Karpas-422 (cell line): Measurements from ENCODE around the gene TMEM229A. TPM values are rescaled to one million over a fixed set of nuclear protein-coding genes. Genes with fewer than 3 reads are reported as not detected.
"Not testable (repeated sequence)": the region's sequence is repeated elsewhere in the genome, so short reads cannot be mapped to it uniquely, and the experiment has no call there.

Experiments
- DNase-seq: peaks from one replicate; pipeline ENCODE4 v3.0.0-alpha.2; 2015
- H2AFZ ChIP-seq: fragments of 200-600 bp; sonication (generic); 2 replicates; pipeline ENCODE4 v1.6.1; 2014; ENCODE audit warnings: antibody characterized with exemption, low read length, mixed read lengths
- H3K27ac ChIP-seq: fragments of 200-600 bp; sonication (generic); 2 replicates; pipeline ENCODE4 v1.5.1; 2014; ENCODE audit warnings: mild to moderate bottlenecking, low read length, moderate library complexity
- H3K27me3 ChIP-seq: fragments of 200-600 bp; sonication (generic); 2 replicates; pipeline ENCODE4 v1.6.1; 2014; ENCODE audit warnings: low read length, mixed read lengths
- H3K36me3 ChIP-seq: fragments of 200-600 bp; sonication (generic); 2 replicates; pipeline ENCODE4 v1.6.1; 2014; ENCODE audit warnings: low read length, mixed read lengths; ENCODE audit not compliant: insufficient read depth
- H3K4me1 ChIP-seq: fragments of 200-600 bp; sonication (generic); 2 replicates; pipeline ENCODE4 v1.6.1; 2014; ENCODE audit warnings: mild to moderate bottlenecking, low read length, mixed read lengths
- H3K4me2 ChIP-seq: fragments of 200-600 bp; sonication (generic); 2 replicates; pipeline ENCODE4 v1.6.1; 2014; ENCODE audit warnings: low read length, low read depth, mild to moderate bottlenecking; ENCODE audit not compliant: poor library complexity, severe bottlenecking
- H3K4me3 ChIP-seq: fragments of 200-600 bp; sonication (generic); 2 replicates; pipeline ENCODE4 v1.5.1; 2014; ENCODE audit warnings: mild to moderate bottlenecking, antibody characterized with exemption, low read length, mixed read lengths
- H3K79me2 ChIP-seq: fragments of 200-600 bp; sonication (generic); 2 replicates; pipeline ENCODE4 v1.6.1; 2014; ENCODE audit warnings: mild to moderate bottlenecking, low read length, mixed read lengths
- H3K9ac ChIP-seq: fragments of 200-600 bp; sonication (generic); 2 replicates; pipeline ENCODE4 v1.6.0; 2014; ENCODE audit warnings: low read length
- H3K9me2 ChIP-seq: fragments of 200-600 bp; sonication (generic), shearing (Covaris generic); replicated peaks from 2 replicates; pipeline ENCODE4 v1.6.0; 2014; ENCODE audit warnings: mild to moderate bottlenecking, low read length, moderate library complexity; ENCODE audit not compliant: insufficient read depth
- H3K9me3 ChIP-seq: fragments of 300-700, 200-600 bp; sonication (generic); 2 replicates; pipeline ENCODE4 v1.6.1; 2014; ENCODE audit warnings: low read length, mixed read lengths
- H4K20me1 ChIP-seq: fragments of 200-600 bp; sonication (generic); 2 replicates; pipeline ENCODE4 v1.6.1; 2014; ENCODE audit warnings: mild to moderate bottlenecking, antibody characterized with exemption, low read length, low read depth; ENCODE audit not compliant: insufficient read depth
- total RNA-seq: library from RNA; depleted of rRNA; stranded (reverse); fragments of >200 nt; shearing (Covaris generic); gene quantifications from 2 replicates; pipeline ENCODE4 v1.2.3, GENCODE V29; 2014; ENCODE audit warnings: low replicate concordance

Gene TMEM229A
- total RNA-seq, 1 experiment from 2014 or later = not detected

DNA sequence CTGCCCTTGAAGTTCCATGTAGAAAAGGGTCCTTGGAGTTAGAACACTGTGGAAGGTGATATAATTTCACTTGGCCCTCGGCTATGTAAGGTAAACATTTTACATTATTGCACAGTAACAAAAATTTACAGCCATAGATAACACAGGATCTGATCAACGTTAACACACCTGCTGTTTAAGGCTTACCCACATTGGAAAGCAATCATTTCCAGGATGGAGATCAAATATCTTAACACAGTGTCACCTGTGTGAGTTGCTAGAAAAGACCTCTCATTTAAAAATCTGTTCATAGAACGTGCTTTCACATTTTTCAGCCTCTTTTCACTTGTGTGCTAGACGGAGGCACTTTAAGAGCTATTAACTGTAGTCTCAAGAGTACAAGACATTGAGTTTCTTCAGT, 1.9 kb downstream of the TMEM229A start:
- no peaks in the 10 kb centered on the region for H4K20me1 ChIP-seq
- H3K9ac ChIP-seq = no peak overlapping the region
- H3K9me2 ChIP-seq = no peaks in the 10 kb centered on the region
- no peaks in the 10 kb centered on the region for H3K4me1 ChIP-seq
- H2AFZ ChIP-seq = no peak overlapping the region
- no peak overlapping the region for H3K27ac ChIP-seq
- no peak for DNase-seq
- no peaks in the 10 kb centered on the region for H3K27me3 ChIP-seq
- H3K9me3 ChIP-seq = no peaks in the 10 kb centered on the region
- no peaks in the 10 kb centered on the region for H3K36me3 ChIP-seq
- H3K4me2 ChIP-seq = no peak overlapping the region
- H3K79me2 ChIP-seq = no peaks in the 10 kb centered on the region
- no peak overlapping the region for H3K4me3 ChIP-seq

DNA sequence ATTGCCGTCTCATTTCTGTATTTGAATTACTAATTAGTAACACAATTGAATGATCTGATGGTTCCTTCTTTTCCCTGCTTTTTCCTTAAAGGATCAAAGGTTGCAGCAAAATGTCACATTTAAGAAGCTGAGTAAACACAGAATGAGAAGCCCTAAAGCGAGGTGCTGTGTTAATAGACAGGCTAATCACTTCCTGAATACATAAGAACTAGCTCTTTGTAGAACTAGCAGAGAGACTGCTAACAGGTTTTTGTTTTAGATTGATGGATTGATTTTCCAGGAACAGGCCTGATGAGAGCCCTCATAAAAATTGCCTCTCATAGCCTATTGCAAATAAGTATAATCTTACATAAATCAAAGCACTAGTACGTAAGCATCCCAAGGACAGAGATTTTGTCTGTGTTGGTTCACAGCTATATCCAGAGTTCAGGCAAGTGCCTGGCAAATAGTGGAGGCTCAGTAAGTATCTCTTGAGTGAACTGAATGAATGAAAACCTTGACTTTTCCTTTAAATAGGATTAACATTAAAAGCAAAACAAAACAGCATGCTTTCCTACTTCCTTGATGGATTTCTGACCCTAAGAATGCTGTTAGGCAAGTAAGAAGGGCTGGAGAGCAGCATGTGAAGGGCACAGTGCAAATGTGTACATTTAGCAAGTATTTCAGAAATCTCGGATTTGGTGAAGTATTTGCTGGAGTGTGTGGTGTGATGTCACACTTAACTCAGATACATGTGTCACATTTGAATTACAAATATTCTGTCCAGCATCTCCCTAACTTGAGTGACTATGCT, 3.3 kb downstream of the TMEM229A start:
- no peak overlapping the region for H3K4me2 ChIP-seq
- no peaks in the 10 kb centered on the region for H3K9me2 ChIP-seq
- no peak overlapping the region for H3K4me3 ChIP-seq
- H3K79me2 ChIP-seq = no peaks in the 10 kb centered on the region
- no peaks in the 10 kb centered on the region for H3K4me1 ChIP-seq
- H2AFZ ChIP-seq = no peak overlapping the region
- H3K27ac ChIP-seq = no peak overlapping the region
- no peaks in the 10 kb centered on the region for H3K36me3 ChIP-seq
- no peaks in the 10 kb centered on the region for H3K9me3 ChIP-seq
- no peak for DNase-seq
- H4K20me1 ChIP-seq = no peaks in the 10 kb centered on the region
- no peaks in the 10 kb centered on the region for H3K27me3 ChIP-seq
- H3K9ac ChIP-seq = no peak overlapping the region

DNA sequence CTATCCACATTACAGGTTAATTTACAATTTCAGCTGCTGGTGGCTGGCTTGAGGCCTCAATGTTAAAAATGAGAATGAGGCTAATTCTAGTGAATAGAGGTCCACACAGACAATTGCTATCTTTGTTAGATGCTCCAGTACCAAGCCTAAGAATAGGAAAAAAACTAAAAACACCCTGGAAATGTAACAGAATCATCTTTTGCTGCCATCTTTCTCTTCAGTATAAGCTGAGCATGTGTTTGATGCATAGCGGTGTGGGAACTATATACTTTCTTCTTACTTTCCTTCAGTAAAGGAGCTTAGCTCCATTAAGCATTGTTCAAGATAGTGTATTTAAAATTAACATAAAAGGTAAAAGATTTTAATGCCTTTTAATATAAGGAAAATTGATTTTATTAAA, 5.6 kb downstream of the TMEM229A start:
- no peak for DNase-seq
- Histone ChIP-seq H3K4me1 (no peaks in the 10 kb centered on the region), H3K4me3 (no peak overlapping the region), H3K36me3 (no peaks in the 10 kb centered on the region), H3K9me2 (no peaks in the 10 kb centered on the region), H3K9ac (no peak overlapping the region), H3K79me2 (no peaks in the 10 kb centered on the region), H3K4me2 (no peak overlapping the region), H3K27me3 (no peaks in the 10 kb centered on the region), H3K9me3 (no peaks in the 10 kb centered on the region), H2AFZ (no peak overlapping the region), H3K27ac (no peak overlapping the region), H4K20me1 (no peaks in the 10 kb centered on the region)

DNA sequence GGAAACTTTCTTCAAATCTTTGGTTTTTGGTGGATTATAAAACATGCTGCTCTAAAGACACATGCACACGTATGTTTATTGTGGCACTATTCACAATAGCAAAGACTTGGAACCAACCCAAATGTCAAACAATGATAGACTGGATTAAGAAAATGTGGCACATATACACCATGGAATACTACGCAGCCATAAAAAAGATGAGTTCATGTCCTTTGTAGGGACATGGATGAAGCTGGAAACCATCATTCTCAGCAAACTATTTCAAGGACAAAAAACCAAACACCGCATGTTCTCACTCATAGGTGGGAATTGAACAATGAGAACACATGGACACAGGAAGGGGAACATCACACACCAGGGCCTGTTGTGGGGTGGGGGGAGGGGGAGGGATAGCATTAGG, 8.5 kb downstream of the TMEM229A start:
- H3K9ac ChIP-seq, H3K79me2 ChIP-seq, H3K27me3 ChIP-seq, H3K4me2 ChIP-seq, H3K9me3 ChIP-seq, H3K4me1 ChIP-seq, H3K36me3 ChIP-seq, H3K9me2 ChIP-seq, H4K20me1 ChIP-seq, H3K27ac ChIP-seq, H3K4me3 ChIP-seq, H2AFZ ChIP-seq, DNase-seq: not testable (repeated sequence)

DNA sequence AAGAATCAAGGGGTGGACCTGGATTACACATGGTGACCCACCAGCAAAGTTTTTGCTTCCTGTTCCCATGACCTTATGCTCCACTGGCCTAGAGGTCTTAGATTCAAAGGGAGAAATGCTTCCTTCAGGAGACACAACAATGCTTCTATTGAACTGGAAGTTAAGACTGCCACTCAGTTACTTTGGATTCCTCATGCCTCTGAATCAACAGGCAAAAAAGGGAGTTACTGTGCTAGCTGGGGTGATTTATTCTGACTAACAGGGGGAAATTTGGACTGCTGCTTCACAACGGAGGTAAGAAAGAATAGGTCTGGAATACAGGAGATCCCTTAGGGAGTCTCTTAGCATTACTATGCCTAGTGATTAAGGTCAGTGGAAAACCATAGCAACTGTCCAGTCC, 10.3 kb downstream of the TMEM229A start:
- no peak for DNase-seq
- no peaks in the 10 kb centered on the region for H3K4me1 ChIP-seq
- no peak overlapping the region for H3K4me3 ChIP-seq
- no peak overlapping the region for H3K27ac ChIP-seq
- no peaks in the 10 kb centered on the region for H3K79me2 ChIP-seq
- H3K4me2 ChIP-seq = no peak overlapping the region
- H3K9me2 ChIP-seq = no peaks in the 10 kb centered on the region; the same call in 1 of the 2 replicates
- no peaks in the 10 kb centered on the region for H3K9me3 ChIP-seq
- no peak overlapping the region for H2AFZ ChIP-seq
- no peak overlapping the region for H3K9ac ChIP-seq
- H3K27me3 ChIP-seq = no peaks in the 10 kb centered on the region
- H3K36me3 ChIP-seq = no peaks in the 10 kb centered on the region
- H4K20me1 ChIP-seq = no peaks in the 10 kb centered on the region

DNA sequence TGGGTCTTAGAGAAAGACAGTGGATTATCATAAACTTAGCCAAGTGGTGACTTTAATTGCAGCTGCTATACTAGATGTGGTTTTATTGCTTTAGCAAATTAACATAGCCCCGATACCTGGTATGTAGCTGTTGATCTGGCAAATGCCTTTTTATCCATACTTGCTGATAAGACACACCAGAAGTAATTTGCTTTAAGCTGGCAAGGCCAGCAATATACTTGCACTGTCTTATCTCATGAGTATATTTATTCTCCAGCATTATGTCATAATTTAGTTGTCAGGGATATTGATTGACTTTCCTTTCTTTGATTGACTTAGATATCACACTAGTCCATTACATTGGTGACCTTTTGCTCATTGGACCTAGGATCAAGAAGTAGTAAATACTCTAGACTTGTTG, 12.8 kb downstream of the TMEM229A start:
- Histone ChIP-seq H3K4me3 (no peak overlapping the region), H3K27ac (no peak overlapping the region), H2AFZ (no peak overlapping the region), H3K4me1 (no peaks in the 10 kb centered on the region), H3K36me3 (no peaks in the 10 kb centered on the region), H3K27me3 (no peaks in the 10 kb centered on the region), H3K9ac (no peak overlapping the region), H3K9me3 (no peaks in the 10 kb centered on the region), H3K9me2 (no peaks in the 10 kb centered on the region; the same call in 1 of the 2 replicates), H3K4me2 (no peak overlapping the region), H3K79me2 (no peaks in the 10 kb centered on the region), H4K20me1 (no peaks in the 10 kb centered on the region)
- no peak for DNase-seq

DNA sequence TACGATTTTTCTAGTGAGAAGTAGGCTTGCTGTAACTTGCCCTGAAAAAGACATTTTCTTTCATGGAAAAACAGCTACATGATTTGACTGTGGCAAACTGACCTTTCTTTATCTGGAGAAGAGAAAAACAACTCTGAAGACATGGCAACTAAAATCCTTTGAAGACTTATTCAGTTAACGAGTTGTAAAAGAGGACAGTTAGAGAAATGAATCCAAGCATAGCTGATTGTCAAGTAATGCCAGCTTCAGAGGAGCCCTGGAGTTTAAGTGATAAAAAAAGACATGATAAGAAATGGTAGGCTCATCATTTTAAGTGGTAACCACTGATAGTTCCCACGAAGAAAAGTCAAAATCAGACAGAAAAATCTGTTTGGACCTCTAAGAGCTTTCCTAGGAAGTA, 19.6 kb downstream of the TMEM229A start:
- no peak overlapping the region for H3K4me2 ChIP-seq
- H3K4me3 ChIP-seq = no peak overlapping the region
- H3K9ac ChIP-seq = no peak overlapping the region
- no peaks in the 10 kb centered on the region for H3K36me3 ChIP-seq
- H2AFZ ChIP-seq = no peak overlapping the region
- DNase-seq = no peak
- H3K9me2 ChIP-seq = no peaks in the 10 kb centered on the region
- no peaks in the 10 kb centered on the region for H4K20me1 ChIP-seq
- no peak overlapping the region for H3K27ac ChIP-seq
- no peaks in the 10 kb centered on the region for H3K4me1 ChIP-seq
- H3K79me2 ChIP-seq = no peaks in the 10 kb centered on the region
- H3K27me3 ChIP-seq = no peaks in the 10 kb centered on the region
- no peaks in the 10 kb centered on the region for H3K9me3 ChIP-seq

DNA sequence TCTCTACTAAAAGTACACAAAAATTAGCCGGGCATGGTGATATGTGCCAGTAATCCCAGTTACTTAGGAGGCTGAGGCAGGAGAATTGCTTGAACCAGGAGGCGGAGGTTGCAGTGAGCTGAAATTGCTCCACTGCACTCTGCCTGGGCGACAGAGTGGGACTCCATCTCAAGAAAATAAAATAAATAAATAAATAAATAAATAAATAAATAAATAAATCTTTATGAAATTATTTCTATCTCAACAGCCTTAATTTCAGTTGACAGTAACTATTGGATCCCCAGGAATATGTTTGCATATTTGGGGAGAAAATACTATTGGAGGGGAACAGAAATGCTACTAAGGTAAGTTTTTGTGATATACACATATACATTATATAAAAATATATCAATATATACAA, 20.0 kb downstream of the TMEM229A start:
- H3K27ac ChIP-seq = no peak overlapping the region

More for the DNA sequence above, 20.0 kb downstream of the TMEM229A start:
- no peaks in the 10 kb centered on the region for H3K9me2 ChIP-seq
- H3K27me3 ChIP-seq = no peaks in the 10 kb centered on the region
- no peaks in the 10 kb centered on the region for H3K4me1 ChIP-seq
- H2AFZ ChIP-seq = no peak overlapping the region
- H3K9me3 ChIP-seq = no peaks in the 10 kb centered on the region
- no peak overlapping the region for H3K4me2 ChIP-seq
- H3K36me3 ChIP-seq = no peaks in the 10 kb centered on the region
- DNase-seq = no peak
- H3K79me2 ChIP-seq = no peaks in the 10 kb centered on the region
- no peak overlapping the region for H3K4me3 ChIP-seq
- no peaks in the 10 kb centered on the region for H4K20me1 ChIP-seq
- no peak overlapping the region for H3K9ac ChIP-seq
